ENCODE results near the gene EFCAB9. TPM values are rescaled to one million over a fixed set of nuclear protein-coding genes. Genes with fewer than 3 reads are reported as not detected.

The EFCAB9 gene
- total RNA-seq, 4 donors from 2014 or later = not detected

DNA sequence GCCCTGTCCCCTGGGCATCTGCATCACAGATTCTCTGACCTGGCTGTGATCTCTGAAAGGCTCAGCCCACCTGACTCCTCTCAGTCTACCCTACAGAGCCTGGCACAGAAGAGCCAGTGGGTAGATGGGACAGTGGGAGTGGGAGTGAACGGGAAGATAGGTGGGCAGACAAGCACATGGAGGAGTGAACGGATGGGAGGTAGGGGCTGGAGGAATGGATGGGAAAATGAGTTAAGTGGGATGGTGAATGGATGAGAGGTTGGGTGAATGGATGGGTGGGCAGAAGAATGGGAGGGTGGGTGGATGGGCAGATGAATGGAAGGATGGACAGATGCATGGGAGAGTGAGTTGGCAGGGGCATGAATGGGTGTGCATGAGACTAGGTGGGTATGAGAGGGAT is 24.8 kb upstream of the EFCAB9 start:
- DNase-seq = no peak
- intact Hi-C loops (cut with DNase I; ENCODE audit: low total_unique reads) = no loop called here
- no peaks in the 10 kb centered on the region for H3K4me1 ChIP-seq
- no peaks in the 10 kb centered on the region for H3K36me3 ChIP-seq
- H3K4me3 ChIP-seq = no peak overlapping the region
- TF ChIP-seq CTCF (IDR thresholded peaks at IDR 0.05) (no peak), POLR2A (IDR thresholded peaks at IDR 0.05) (no peak)
- H3K27ac ChIP-seq = no peak overlapping the region
- H3K27me3 ChIP-seq = no peaks in the 10 kb centered on the region
- no peaks in the 10 kb centered on the region for H3K9me3 ChIP-seq

GRCh38 chr5:172170251-172170701 is 23.7 kb upstream of the EFCAB9 start:
- H3K9me3 ChIP-seq = no peaks in the 10 kb centered on the region
- no peaks in the 10 kb centered on the region for H3K4me1 ChIP-seq
- H3K36me3 ChIP-seq = no peaks in the 10 kb centered on the region
- H3K27ac ChIP-seq = no peak overlapping the region
- H3K4me3 ChIP-seq = no peak overlapping the region
- intact Hi-C loops (cut with DNase I; ENCODE audit: low total_unique reads) = no loop called here
- TF ChIP-seq CTCF (IDR thresholded peaks at IDR 0.05) = no peak
- TF ChIP-seq POLR2A (IDR thresholded peaks at IDR 0.05) = no peak
- H3K27me3 ChIP-seq = no peaks in the 10 kb centered on the region
- no peak for DNase-seq

DNA sequence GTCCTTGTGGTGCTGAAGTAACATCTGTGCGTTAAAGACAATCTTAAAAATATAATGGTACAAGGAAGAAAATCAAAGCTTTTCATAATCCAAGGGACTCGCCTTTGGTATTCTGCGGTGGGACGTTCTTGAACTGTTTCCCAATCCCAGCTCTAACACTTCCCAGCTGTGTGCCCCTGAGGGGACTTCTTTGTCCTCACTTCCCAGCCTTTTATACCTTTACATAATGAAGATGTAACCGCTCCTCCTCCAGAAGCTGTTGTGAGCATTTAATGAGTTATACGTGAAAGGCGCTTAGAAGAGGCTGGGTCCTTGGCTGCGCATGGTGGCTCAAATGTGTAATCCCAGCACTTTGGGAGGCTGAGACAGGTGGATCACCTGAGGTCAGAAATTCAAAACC is 22.9 kb upstream of the EFCAB9 start:
- intact Hi-C loops (cut with DNase I; ENCODE audit: low total_unique reads) = no loop called here

GRCh38 chr5:172172912-172173563 is 20.9 kb upstream of the EFCAB9 start:
- intact Hi-C loops (cut with DNase I; ENCODE audit: low total_unique reads) = no loop called here
- no peak for DNase-seq
- H3K4me1 ChIP-seq = no peaks in the 10 kb centered on the region
- H3K9me3 ChIP-seq = no peaks in the 10 kb centered on the region
- no peak overlapping the region for H3K27ac ChIP-seq
- TF ChIP-seq CTCF (IDR thresholded peaks at IDR 0.05) = no peak
- no peak for TF ChIP-seq POLR2A (IDR thresholded peaks at IDR 0.05)
- H3K36me3 ChIP-seq = no peaks in the 10 kb centered on the region
- no peak overlapping the region for H3K4me3 ChIP-seq
- H3K27me3 ChIP-seq = no peaks in the 10 kb centered on the region

More for the DNA sequence above, 22.9 kb upstream of the EFCAB9 start:
- H3K9me3 ChIP-seq = no peaks in the 10 kb centered on the region
- no peak overlapping the region for H3K27ac ChIP-seq
- H3K4me3 ChIP-seq = no peak overlapping the region
- H3K36me3 ChIP-seq = no peaks in the 10 kb centered on the region
- DNase-seq = no peak
- TF ChIP-seq CTCF (IDR thresholded peaks at IDR 0.05) = no peak
- no peak for TF ChIP-seq POLR2A (IDR thresholded peaks at IDR 0.05)
- H3K27me3 ChIP-seq = no peaks in the 10 kb centered on the region
- H3K4me1 ChIP-seq = no peaks in the 10 kb centered on the region

GRCh38 chr5:172173564-172174153 is 20.3 kb upstream of the EFCAB9 start:
- H3K4me3 ChIP-seq = no peak overlapping the region
- DNase-seq = no peak
- intact Hi-C loops (cut with DNase I; ENCODE audit: low total_unique reads) = no loop called here
- no peaks in the 10 kb centered on the region for H3K9me3 ChIP-seq
- TF ChIP-seq CTCF (IDR thresholded peaks at IDR 0.05) = no peak
- no peak for TF ChIP-seq POLR2A (IDR thresholded peaks at IDR 0.05)
- H3K27ac ChIP-seq = no peak overlapping the region
- no peaks in the 10 kb centered on the region for H3K27me3 ChIP-seq
- H3K4me1 ChIP-seq = no peaks in the 10 kb centered on the region
- H3K36me3 ChIP-seq = no peaks in the 10 kb centered on the region

All from uterus (tissue), 4 donors.